H1 (cell line): ENCODE measurements around the gene SLC9A3. TPM values are rescaled to one million over a fixed set of nuclear protein-coding genes. Genes with fewer than 3 reads are reported as not detected.

Experiments used
- CTCF ChIA-PET: fragments of 300-600 bp; sonication (Branson Sonifier 250); formaldehyde crosslinking; loops from one replicate; lab custom pipeline; 2021; ENCODE audit not compliant: partially characterized antibody; lab: Charles Lee
- POLR2A ChIA-PET: fragments of 300-600 bp; sonication (Branson Sonifier 250); formaldehyde crosslinking; loops from one replicate; lab custom pipeline; 2021; ENCODE audit warnings: inconsistent platforms; ENCODE audit not compliant: partially characterized antibody; lab: Charles Lee
- DNase-seq, 2 experiments: peaks; one replicate each; pipeline versions ENCODE4 v3.0.0 to v3.0.0-alpha.2; 2010 to 2022; ENCODE audit warnings: low spot score in 2 of 2, low read depth in 1 of 2, mixed read lengths in 1 of 2
- FAIRE-seq: peaks from 2 replicates; lab custom pipeline; 2011; peaks lifted over from hg19 to GRCh38; lab: Jason Lieb, UNC
- H2AFZ ChIP-seq: 2 replicates; pipeline ENCODE4 v1.8.1; 2012; ENCODE audit warnings: low read length, inconsistent platforms
- H2AK5ac ChIP-seq: 2 replicates; pipeline ENCODE4 v1.6.1; 2013; ENCODE audit warnings: low read depth, low read length
- H2BK120ac ChIP-seq: replicated peaks from 2 replicates; pipeline ENCODE3; 2013; ENCODE audit warnings: low read depth, low read length, inconsistent platforms
- H2BK12ac ChIP-seq: 2 replicates; pipeline ENCODE4 v1.6.1; 2013; ENCODE audit warnings: low read depth, low read length
- H2BK15ac ChIP-seq: 2 replicates; pipeline ENCODE4 v1.6.1; 2013; ENCODE audit warnings: low read length
- H2BK20ac ChIP-seq: 2 replicates; pipeline ENCODE4 v1.6.1; 2013; ENCODE audit warnings: low read length
- H2BK5ac ChIP-seq: 2 replicates; pipeline ENCODE4 v1.6.1; 2013; ENCODE audit warnings: low read depth, low read length
- H3K14ac ChIP-seq: 2 replicates; pipeline ENCODE4 v1.6.1; 2013; ENCODE audit warnings: inconsistent platforms; ENCODE audit not compliant: insufficient read length
- H3K18ac ChIP-seq: 2 replicates; pipeline ENCODE4 v1.6.1; 2013; ENCODE audit warnings: low read length; ENCODE audit errors: extremely low read depth
- H3K23ac ChIP-seq: 2 replicates; pipeline ENCODE4 v1.6.1; 2013; ENCODE audit warnings: inconsistent platforms; ENCODE audit not compliant: insufficient read length
- H3K23me2 ChIP-seq: 2 replicates; pipeline ENCODE4 v1.6.1; 2013; ENCODE audit warnings: low read depth, low read length
- H3K27ac ChIP-seq: 2 replicates; pipeline ENCODE4 v1.6.1; 2011; ENCODE audit warnings: low read depth, low read length, inconsistent platforms
- H3K27me3 ChIP-seq, 4 experiments: replicated peaks in 1 of 4; 1 replicate in 1 of 4; 2 replicates in 3 of 4; pipeline versions ENCODE4 v1.6.1 to v1.8.1; 2011 to 2013; ENCODE audit warnings: low read length in 3 of 4, mild to moderate bottlenecking in 3 of 4, inconsistent platforms in 2 of 4, mixed read lengths in 2 of 4, moderate library complexity in 1 of 4; ENCODE audit not compliant: control insufficient read depth in 3 of 4, insufficient read depth in 3 of 4; ENCODE audit errors: extremely low read depth in 1 of 4
- H3K36me3 ChIP-seq, 4 experiments: 2 replicates each; pipeline versions ENCODE4 v1.6.1 to v1.8.1; 2011 to 2013; ENCODE audit warnings: mild to moderate bottlenecking in 4 of 4, low read length in 3 of 4, moderate library complexity in 2 of 4, control low read depth in 1 of 4, inconsistent platforms in 1 of 4; ENCODE audit not compliant: insufficient read depth in 4 of 4, control insufficient read depth in 2 of 4
- H3K4ac ChIP-seq: replicated peaks from 2 replicates; pipeline ENCODE3; 2013; ENCODE audit warnings: low read length, low read depth, mixed read lengths, inconsistent platforms; ENCODE audit not compliant: insufficient read length
- H3K4me1 ChIP-seq, 4 experiments: replicated peaks in 1 of 4; 1 replicate in 1 of 4; 2 replicates in 3 of 4; pipeline versions ENCODE4 v1.6.1 to v1.8.1; 2011 to 2013; ENCODE audit warnings: low read length in 3 of 4, inconsistent platforms in 2 of 4, mixed read lengths in 1 of 4; ENCODE audit not compliant: insufficient read depth in 4 of 4, control insufficient read depth in 3 of 4
- H3K4me2 ChIP-seq, 2 experiments: 2 replicates each; pipeline versions ENCODE4 v1.6.1 to v1.8.1; 2011 to 2013; ENCODE audit warnings: low read depth in 2 of 2, low read length in 2 of 2, control low read depth in 1 of 2, inconsistent platforms in 1 of 2, mild to moderate bottlenecking in 1 of 2; ENCODE audit not compliant: insufficient read depth in 1 of 2
- H3K4me3 ChIP-seq, 4 experiments: fragments of 200-600, 300-600 bp in 1 of 4; sonication (generic), shearing (Covaris generic), sonication (Bioruptor Twin) in 1 of 4; 2 replicates each; pipeline versions ENCODE4 v1.5.1 to v1.8.1; 2011 to 2016; ENCODE audit warnings: low read length in 4 of 4, low read depth in 3 of 4, control low read depth in 2 of 4, inconsistent platforms in 2 of 4, mild to moderate bottlenecking in 2 of 4, mixed read lengths in 1 of 4, moderate library complexity in 1 of 4; ENCODE audit not compliant: insufficient read depth in 2 of 4; ENCODE audit errors: extremely low read depth in 1 of 4
- H3K56ac ChIP-seq: replicated peaks from 2 replicates; pipeline ENCODE3; 2013; ENCODE audit warnings: low read depth, mild to moderate bottlenecking, mixed read lengths, low read length, inconsistent platforms; ENCODE audit not compliant: insufficient read length
- H3K79me1 ChIP-seq: 2 replicates; pipeline ENCODE4 v1.6.1; 2013; ENCODE audit warnings: low read depth, low read length, control low read depth
- H3K79me2 ChIP-seq, 2 experiments: 2 replicates each; pipeline versions ENCODE4 v1.6.1 to v1.8.1; 2012 to 2013; ENCODE audit warnings: low read length in 2 of 2, mild to moderate bottlenecking in 2 of 2, inconsistent platforms in 1 of 2; ENCODE audit not compliant: insufficient read depth in 2 of 2, control insufficient read depth in 1 of 2
- H3K9ac ChIP-seq, 4 experiments: replicated peaks in 1 of 4; 1 replicate in 1 of 4; 2 replicates in 3 of 4; pipeline versions ENCODE4 v1.6.1 to v1.8.1; 2011 to 2013; ENCODE audit warnings: low read depth in 3 of 4, low read length in 3 of 4, control low read depth in 2 of 4, mild to moderate bottlenecking in 2 of 4, moderate library complexity in 2 of 4, inconsistent platforms in 1 of 4; ENCODE audit errors: extremely low read depth in 1 of 4
- H3K9me3 ChIP-seq, 2 experiments: 2 replicates each; pipeline versions ENCODE4 v1.6.1 to v1.8.1; 2012 to 2013; ENCODE audit warnings: mild to moderate bottlenecking in 2 of 2, moderate library complexity in 2 of 2, control low read depth in 1 of 2, inconsistent platforms in 1 of 2, low read depth in 1 of 2, low read length in 1 of 2, mixed read lengths in 1 of 2; ENCODE audit not compliant: insufficient read depth in 2 of 2
- H4K20me1 ChIP-seq, 2 experiments: replicated peaks in 1 of 2; 2 replicates each; pipeline versions ENCODE3 to v1.8.1; 2011 to 2013; ENCODE audit warnings: inconsistent platforms in 2 of 2, low read length in 2 of 2, mild to moderate bottlenecking in 1 of 2; ENCODE audit not compliant: insufficient read depth in 2 of 2, control insufficient read depth in 1 of 2
- H4K5ac ChIP-seq: 2 replicates; pipeline ENCODE4 v1.6.1; 2013; ENCODE audit warnings: low read length, low read depth, mixed read lengths, inconsistent platforms; ENCODE audit not compliant: insufficient read length
- H4K8ac ChIP-seq: 2 replicates; pipeline ENCODE4 v1.8.0; 2013; ENCODE audit warnings: mild to moderate bottlenecking, moderate library complexity, low read length, inconsistent platforms; ENCODE audit not compliant: insufficient read depth; ENCODE audit errors: extremely low read depth
- H4K91ac ChIP-seq: replicated peaks from 2 replicates; pipeline ENCODE3; 2013; ENCODE audit warnings: low read length, mixed read lengths, inconsistent platforms; ENCODE audit not compliant: insufficient read length
- BRCA1 ChIP-seq: IDR thresholded peaks from 2 replicates; pipeline ENCODE4 v1.6.1; 2012; ENCODE audit warnings: low read depth, low read length, improper control_type of control experiment
- RBBP5 ChIP-seq: IDR thresholded peaks from 2 replicates; pipeline ENCODE4 v1.7.1; 2012; ENCODE audit warnings: low read depth, mild to moderate bottlenecking, inconsistent platforms, low read length, moderate library complexity, borderline replicate concordance
- SAP30 ChIP-seq: fragments of 300-600 bp; sonication (generic); IDR thresholded peaks from 2 replicates; pipeline ENCODE4 v1.7.1; 2012; ENCODE audit warnings: low read length, moderate library complexity, mild to moderate bottlenecking, inconsistent platforms; ENCODE audit not compliant: insufficient read depth, insufficient replicate concordance
- TCF12 ChIP-seq: IDR thresholded peaks from 2 replicates; pipeline ENCODE4 v1.6.1; 2011; ENCODE audit warnings: low read depth, mild to moderate bottlenecking, low read length
- ZNF274 ChIP-seq: IDR thresholded peaks from 2 replicates; pipeline ENCODE4 v1.7.0; 2012; ENCODE audit warnings: low read length, borderline replicate concordance; ENCODE audit errors: extremely low read depth
- WGBS, 2 experiments: shearing (Covaris generic) in 1 of 2; methylation state at CpG; one replicate each; pipeline versions ENCODE4 v1.1.6 to v1.1.7; 2013 to 2015; ENCODE audit warnings: low lambda C conversion rate in 2 of 2, mixed read lengths in 2 of 2, inconsistent platforms in 1 of 2, low coverage in 1 of 2, missing lambda C conversion rate in 1 of 2; ENCODE audit not compliant: insufficient replicate concordance in 2 of 2, insufficient coverage in 1 of 2, insufficient read length in 1 of 2; ENCODE audit errors: extremely low coverage in 1 of 2, missing lambda C conversion rate in 1 of 2; 5-methylcytosine and 5-hydroxymethylcytosine counted together
- polyA plus RNA-seq, 7 experiments: library from polyadenylated mRNA; depleted of rRNA in 3 of 7; stranded (reverse) in 5 of 7; unstranded in 2 of 7; fragments of >200 nt in 5 of 7; fragments of 200-250 nt in 2 of 7; gene quantifications; 1 replicate in 5 of 7; 2 replicates in 1 of 7; 4 replicates in 1 of 7; pipeline versions ENCODE4 v1.2.1 to v1.2.3, GENCODE V29; 2011 to 2013; ENCODE audit warnings: missing spikeins in 2 of 7, mixed read lengths in 2 of 7
- total RNA-seq: library from RNA; stranded (reverse); fragmentation: NEBNext Ultra II Directional; extraction: Animal tissue kit (Norgen Biotek cat#: 25700); gene quantifications from 2 replicates; pipeline ENCODE4 v1.2.1, GENCODE V29; 2021

The SLC9A3 gene
- total and polyA plus RNA-seq, 2 of the 8 experiments (the other 6 are each of a cell fraction or from before 2014, with no cell fraction given), result 0.95 to 1.0 TPM

GRCh38 chr5:532521-533242 is 8.4 kb upstream of the SLC9A3 start:
- FAIRE-seq, result no peak
- no peaks in the 10 kb centered on the region for H3K79me1 ChIP-seq

More at GRCh38 chr5:532521-533242, 8.4 kb upstream of the SLC9A3 start:
- POLR2A ChIA-PET, result interaction anchor here (0.8 to 1.7 kb wide), 4 partner anchors 11 to 42 kb away, joined by 3 to 5 read pairs (median 4); no protein-coding TSS in a partner anchor
- Histone ChIP-seq H4K5ac (no peak overlapping the region), H2BK20ac (no peak overlapping the region), H2BK12ac (no peak overlapping the region), H3K27ac (no peak overlapping the region), H2AFZ (no peak overlapping the region), H4K8ac (no peak overlapping the region; the same call in 1 of the 2 replicates)
- no peak for TF ChIP-seq BRCA1
- no peak for TF ChIP-seq ZNF274
- no peak for TF ChIP-seq SAP30
- no peak for TF ChIP-seq TCF12
- TF ChIP-seq RBBP5, result no peak
- TF ChIP-seq, all 59 proteins: peak for 0
- Histone ChIP-seq H3K4me3 (no peak overlapping the region), H3K79me2 (no peaks in the 10 kb centered on the region), H2BK5ac (no peak overlapping the region), H4K91ac (no peak overlapping the region), H2AK5ac (no peak overlapping the region), H3K23ac (no peak overlapping the region), H3K18ac (no peak overlapping the region), H2BK15ac (no peak overlapping the region), H3K4me1 (peaks cover 0 to 5% (median 0%) of the 10 kb centered on the region in 4 experiments; a peak in 5 of 7 replicates), H3K4me2 (no peak overlapping the region), H3K9me3 (no peaks in the 10 kb centered on the region), H3K4ac (no peak overlapping the region), H3K56ac (no peak overlapping the region), H3K23me2 (no peaks in the 10 kb centered on the region), H3K9ac (no peak overlapping the region), H3K27me3 (peaks cover 9 to 32% (median 28%) of the 10 kb centered on the region in 4 experiments), H2BK120ac (no peak overlapping the region), H3K14ac (no peak overlapping the region), H4K20me1 (peaks cover 0 to 3% of the 10 kb centered on the region in 2 experiments), H3K36me3 (no peaks in the 10 kb centered on the region)
- CTCF ChIA-PET, result interaction anchor here (0.6 to 1.5 kb wide), 11 partner anchors 10 to 255 kb away, joined by 3 to 5 read pairs (median 3); no protein-coding TSS in a partner anchor
- 90% methylated on average over 25 of the region's 25 CpGs; no CpG with 5 or more reads in 1 of the 2 experiments for WGBS, 2 experiments
- no peak for DNase-seq
